ENCODE measurements around the gene RAC2.

RAC2 gene

DNA sequence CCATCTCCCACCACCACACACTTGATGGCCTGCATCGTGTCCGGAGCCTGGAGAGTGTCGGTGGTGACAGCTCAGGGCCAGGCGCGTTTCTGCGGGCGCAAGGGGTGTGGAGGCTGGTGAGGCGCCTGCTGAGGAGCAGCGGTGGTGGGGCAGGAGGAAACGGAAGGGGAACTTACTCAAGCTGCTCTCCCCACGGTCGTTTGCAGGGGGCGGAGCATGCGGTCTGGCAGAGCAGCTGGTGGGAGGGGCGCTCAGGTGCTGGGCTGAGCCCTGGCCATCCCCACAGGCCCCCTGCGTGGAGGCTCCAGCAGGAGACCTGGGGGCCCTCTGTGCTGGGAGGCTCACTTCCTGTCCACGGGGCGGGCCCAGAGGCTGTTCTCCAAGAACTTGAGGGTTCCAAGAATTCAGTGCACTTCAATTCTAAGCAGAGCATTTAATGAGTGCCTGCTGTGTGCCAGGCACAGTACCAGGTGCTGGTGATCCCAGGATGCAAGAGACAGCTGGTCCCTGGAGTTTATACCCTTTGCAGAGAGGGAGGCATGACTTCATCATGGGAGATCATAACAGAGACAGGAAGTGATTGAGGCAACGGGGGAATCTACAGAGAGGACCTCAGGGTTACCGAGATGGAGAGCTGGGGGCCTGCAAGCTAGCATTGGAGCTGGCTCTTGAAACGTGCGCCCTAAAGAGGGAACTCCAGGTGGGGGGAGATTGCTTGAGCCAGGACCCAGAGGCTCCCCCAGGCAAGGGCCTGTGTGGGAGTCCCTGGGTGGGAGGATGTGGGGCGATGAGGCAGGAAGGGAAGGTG, at the start of gene RAC2:
Gene RAC2, minus strand, starts transcription at position 156 of the 808 bp plus-strand sequence. Its CDS starts 121 bp downstream, at position 35.
- peak; percentile 2 to 15 (median 8) for DNase-seq

DNA sequence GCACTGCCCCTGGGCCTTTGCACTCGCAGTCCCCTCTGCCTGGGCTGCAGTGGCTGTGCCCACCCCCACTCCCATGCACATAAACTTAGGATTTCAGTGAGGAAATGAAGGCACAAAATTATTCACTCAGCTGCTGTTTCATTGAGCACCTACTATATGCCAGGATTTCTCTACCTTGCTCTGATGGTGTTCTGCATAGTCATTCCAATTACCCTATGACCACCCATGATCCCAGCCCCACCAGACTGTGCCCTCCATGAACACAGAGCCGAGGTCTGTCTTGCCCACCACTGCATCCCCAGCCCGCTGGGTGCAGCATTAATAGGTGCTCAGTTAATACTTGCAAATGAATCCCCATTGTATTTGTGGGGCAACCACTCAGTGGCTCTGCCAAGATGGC, 49.1 kb upstream of the RAC2 start:
- no peak for DNase-seq

GRCh38 chr22:37292641-37293040, 48.6 kb upstream of the RAC2 start:
- no peak for DNase-seq

GRCh38 chr22:37291559-37292298, 47.7 kb upstream of the RAC2 start:
- no peak for DNase-seq

DNA sequence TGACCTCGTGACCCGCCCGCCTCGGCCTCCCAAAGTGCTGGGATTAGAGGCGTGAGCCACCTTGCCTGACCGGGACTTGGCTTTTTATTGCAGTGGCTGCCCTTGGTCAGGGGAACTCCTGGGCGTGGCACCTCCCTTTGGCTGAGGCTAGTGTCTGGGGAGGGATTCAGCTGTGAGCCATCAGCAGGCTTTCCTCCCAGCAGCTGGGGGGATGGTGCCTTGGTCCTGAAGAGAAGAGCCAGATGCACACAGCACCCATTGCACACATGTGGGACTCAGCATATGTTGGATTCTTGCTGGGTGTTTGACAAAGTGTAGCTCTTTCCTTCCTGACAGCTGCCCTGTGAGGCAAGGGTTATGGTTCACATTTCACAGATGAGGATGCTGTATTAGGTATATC, 46.7 kb upstream of the RAC2 start:
- DNase-seq = no peak

- no peak for DNase-seq
Observed at GRCh38 chr22:37289156-37289735, 45.2 kb upstream of the RAC2 start.

DNA sequence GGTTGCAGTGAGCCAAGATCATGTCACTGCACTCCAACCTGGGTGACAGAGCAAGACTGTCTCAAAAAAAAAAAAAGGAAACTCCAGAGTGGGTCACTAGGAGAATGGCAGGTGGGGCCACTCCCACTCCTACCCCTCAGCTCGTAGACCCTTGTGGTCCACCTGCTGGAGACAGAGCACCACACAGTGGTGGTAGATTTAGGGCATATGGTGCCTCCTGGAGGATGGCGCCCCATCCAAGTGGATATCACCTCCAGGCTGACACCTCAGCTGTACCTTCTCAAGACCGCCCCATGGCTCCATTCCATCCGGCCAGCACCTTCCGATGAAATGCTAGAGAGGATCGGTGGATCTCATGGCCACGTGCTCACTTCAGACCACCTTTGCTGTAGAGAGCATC, 44.5 kb upstream of the RAC2 start:
- no peak for DNase-seq

GRCh38 chr22:37287550-37287951, 43.5 kb upstream of the RAC2 start:
- no peak for DNase-seq

DNA sequence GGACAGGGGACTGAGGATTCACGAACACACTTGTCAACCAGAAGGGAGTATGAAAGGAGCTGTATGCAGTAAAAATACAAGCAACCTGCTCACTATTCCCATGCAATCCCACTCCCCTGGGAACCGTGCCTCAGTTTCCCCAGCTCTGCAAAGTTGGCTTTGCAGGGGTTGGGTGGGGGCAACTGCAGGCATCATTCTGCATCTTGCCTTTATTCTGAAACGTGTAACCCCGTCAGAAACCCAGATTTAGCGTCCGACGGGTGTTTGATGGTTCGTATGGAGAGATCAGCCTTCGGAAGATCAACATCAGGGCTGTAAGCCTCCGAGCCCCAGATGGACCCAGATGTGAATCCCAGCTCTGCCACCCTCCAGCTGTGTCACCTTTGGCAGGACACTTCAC, 41.9 kb upstream of the RAC2 start:
- DNase-seq = no peak

DNA sequence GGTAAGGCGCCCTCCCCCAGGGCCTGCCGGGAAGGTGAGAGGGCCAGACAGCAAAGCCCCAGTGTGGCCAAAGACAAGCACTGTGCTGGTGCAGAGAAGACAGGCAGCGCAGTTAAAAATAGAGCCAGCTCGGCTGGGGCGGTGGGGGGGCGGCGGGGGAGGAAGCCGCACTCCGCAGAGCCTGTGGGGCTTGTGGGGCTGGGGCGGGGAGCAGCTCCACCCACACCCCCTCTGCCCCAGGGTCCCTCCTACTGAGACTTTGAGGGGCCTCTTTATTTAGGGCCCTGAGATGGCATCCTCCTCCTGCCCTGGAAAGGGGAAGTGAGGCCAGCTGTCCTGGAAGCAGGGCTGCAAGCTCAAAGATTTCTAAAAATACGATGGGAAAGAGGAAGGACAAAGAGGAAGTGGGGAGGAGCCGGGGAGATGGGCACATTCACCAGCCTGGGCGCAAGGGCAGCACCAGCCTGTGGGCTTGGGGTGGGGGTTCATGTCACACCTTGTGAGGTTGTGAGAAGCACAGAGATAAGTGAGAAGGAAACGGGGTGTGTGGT, 40.8 kb upstream of the RAC2 start:
- DNase-seq = no peak

- DNase-seq = no peak
Observed at GRCh38 chr22:37284126-37284804, 40.2 kb upstream of the RAC2 start.

DNA sequence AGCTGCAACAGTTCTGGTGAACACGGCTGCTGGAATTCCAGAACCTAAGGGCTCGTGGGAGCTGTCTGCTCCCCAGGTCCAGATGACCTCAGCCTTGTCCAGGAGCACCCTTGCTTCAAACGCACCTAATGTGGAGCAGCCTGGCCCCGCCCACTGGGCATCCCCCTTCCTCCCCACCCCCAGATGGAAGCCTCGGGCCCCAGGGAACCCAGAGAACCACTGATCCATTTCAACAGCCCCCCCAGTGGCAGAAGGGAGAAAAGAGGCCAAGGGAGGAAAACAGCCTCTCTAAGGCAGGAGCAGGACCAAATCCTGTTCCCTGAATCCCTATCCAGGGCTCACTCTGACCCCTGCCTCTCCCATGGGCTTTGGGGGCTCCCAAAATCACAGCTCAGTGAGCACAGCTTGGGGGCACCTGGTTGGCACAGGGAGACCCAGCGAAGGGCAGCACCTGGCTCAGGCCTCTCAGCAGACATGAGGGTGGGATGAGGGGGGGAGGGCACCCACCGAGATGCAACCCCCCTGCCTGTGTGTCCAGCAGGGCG, 39.4 kb upstream of the RAC2 start:
- DNase-seq = no peak

DNA sequence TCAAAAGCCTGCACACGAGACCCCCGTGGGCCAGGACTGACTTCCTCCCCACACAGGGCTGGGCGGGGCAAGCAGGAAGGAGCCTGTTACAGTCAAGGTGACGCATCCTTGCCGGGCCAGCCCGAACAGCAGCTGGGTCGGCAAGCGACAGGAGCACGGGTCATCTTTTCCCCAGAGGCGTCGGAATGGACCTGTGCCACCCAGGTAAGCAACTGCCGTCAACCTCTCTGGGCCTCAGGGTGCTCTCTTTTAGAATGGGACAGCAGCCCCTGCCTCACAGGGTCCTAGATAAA, 38.3 kb upstream of the RAC2 start, which contains the start of gene CYTH4:
Gene CYTH4, plus strand, starts transcription at position 124 of the 293 bp plus-strand sequence. Its CDS starts 62 bp downstream, at position 186.
- DNase-seq = no peak

DNA sequence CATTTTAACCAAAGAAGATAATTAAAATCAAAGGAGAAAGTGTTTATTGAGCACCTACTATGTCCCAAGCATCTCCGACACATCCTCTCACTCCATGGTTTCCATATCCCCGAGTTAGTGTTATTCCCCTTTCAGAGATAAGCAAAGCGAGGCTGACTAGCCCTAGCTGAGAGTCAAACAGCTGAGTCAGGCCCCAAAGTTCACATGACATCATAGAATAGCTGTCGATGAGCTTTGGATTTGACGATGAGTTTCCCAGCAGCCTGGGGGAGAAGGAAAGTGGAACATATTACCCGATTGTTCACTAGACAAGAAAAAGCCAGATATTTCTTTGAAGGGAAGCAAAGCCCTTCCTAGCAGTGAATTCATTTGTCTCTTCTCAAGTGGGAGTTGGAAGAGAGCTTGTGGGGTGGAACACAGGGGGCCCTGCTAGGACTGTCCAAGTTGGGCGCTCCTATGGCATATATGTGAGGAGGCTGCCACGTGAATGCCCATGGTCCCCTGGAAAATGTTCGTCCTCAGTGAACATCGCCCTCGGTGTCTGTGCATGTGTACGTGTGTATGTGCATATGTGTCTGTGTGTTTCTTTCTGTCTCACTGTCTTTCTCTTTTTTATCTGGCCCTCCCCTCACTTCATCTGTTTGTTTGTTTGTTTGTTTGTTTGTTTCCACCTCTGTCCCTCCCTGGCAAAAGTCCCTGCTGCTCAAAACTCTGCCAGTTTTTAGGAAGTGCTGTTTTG, 37.7 kb upstream of the RAC2 start:
- DNase-seq = no peak

DNA sequence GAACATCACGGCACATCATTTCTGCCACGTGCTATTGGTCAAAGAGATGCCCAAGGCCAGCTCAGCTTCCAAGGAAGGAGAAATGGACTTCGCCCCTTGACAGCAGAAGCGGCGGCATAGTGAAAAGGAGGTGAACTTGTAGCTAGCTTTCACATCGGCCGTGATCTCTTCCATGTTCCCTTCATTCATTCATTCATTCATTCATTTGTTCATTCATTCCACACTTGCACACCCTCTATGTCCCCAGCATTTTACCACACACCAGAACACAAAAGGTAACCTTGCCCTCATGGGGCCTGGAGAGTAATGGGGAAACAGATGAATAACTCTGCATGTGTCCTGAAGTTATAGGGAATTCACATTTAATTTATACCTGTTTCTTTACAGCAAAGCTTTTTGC, 37.1 kb upstream of the RAC2 start:
- no peak for DNase-seq

DNA sequence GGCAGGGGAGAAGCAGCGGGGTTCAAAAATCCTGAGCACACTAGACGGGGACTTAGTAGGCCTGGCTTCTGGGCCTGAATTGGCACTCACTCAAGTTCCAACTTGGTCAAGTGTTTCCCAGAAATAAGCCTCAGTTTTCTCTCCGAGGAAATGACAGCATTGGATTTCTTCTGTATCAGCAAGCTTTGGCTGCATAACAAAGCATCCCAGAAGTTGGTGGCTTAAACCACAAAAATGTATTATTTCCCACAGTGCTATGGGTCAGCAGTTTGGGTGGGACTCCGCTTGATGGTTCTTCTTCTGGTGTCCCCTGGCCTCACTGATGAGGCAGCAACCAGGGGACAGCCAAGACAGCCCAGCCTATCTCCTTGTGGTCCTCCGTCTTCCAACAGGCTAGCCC, 36.6 kb upstream of the RAC2 start:
- DNase-seq = no peak

GRCh38 chr22:37279331-37280181, 35.5 kb upstream of the RAC2 start:
- DNase-seq = no peak

GRCh38 chr22:37278261-37278660, 34.2 kb upstream of the RAC2 start:
- no peak for DNase-seq

DNA sequence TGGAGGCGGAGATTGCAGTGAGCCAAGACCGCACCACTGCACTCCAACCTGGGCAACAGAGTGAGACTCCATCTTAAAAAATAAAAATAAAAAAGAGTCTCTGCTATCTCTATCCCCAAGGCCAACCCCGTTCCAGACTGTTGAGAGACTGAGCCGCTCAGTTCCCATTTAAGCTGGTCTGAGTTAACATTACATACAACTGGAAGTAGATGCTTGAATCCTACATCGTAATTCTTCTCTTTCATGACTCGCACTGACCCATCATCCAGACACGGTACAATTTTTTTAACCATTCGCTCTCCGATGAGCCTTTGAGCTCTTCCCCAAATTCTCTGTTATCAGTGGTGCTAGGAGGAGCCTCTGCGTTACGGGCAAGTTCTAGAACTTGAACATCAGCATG, 33.3 kb upstream of the RAC2 start:
- no peak for DNase-seq

DNA sequence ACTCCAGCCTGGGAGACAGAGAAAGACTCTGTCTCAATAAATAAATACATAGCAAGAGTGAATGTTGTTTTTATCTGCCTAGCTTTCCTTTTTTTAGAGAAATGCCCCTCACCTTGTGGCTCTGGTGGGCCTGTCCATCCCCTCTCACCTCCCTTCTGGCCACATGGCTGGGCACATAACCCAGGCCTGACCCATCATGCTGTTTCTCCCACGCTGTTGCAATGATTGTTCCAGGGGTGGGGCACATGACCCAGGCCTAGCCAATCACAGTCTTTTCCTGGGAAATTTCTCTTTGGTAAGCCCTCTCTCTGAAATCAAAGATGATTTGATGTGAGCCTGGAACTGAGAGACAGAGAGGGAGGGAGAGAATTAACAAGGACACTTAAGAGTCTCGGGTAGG, 32.7 kb upstream of the RAC2 start:
- no peak for DNase-seq

- no peak for DNase-seq
Observed at GRCh38 chr22:37275622-37276021, 31.6 kb upstream of the RAC2 start.

All from NCI-H1417 (cell line).